ENCODE data around the gene NOM1.
A peak's percentile ranks its signal among the peaks of the same experiment; 100 is the strongest.
"Not testable (repeated sequence)": the region's sequence is repeated elsewhere in the genome, so short reads cannot be mapped to it uniquely, and the experiment has no call there.

NOM1 gene, protein sequence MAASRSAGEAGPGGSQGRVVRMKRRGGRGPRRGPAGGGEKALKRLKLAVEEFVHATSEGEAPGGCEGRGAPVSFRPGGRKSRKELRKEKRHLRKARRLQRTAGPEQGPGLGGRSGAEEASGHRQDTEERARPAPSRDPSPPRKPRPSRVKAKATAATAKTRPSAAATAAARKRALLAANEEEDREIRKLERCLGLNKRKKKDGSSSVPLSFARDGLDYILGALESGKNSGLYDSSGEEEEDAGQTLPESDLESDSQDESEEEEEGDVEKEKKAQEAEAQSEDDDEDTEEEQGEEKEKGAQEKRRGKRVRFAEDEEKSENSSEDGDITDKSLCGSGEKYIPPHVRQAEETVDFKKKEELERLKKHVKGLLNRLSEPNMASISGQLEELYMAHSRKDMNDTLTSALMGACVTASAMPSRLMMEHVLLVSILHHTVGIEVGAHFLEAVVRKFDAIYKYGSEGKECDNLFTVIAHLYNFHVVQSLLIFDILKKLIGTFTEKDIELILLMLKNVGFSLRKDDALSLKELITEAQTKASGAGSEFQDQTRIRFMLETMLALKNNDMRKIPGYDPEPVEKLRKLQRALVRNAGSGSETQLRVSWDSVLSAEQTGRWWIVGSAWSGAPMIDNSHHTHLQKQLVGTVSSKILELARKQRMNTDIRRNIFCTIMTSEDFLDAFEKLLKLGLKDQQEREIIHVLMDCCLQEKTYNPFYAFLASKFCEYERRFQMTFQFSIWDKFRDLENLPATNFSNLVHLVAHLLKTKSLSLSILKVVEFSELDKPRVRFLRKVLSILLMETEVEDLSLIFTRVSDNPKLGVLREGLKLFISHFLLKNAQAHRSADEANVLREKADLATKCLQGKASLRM

DNA sequence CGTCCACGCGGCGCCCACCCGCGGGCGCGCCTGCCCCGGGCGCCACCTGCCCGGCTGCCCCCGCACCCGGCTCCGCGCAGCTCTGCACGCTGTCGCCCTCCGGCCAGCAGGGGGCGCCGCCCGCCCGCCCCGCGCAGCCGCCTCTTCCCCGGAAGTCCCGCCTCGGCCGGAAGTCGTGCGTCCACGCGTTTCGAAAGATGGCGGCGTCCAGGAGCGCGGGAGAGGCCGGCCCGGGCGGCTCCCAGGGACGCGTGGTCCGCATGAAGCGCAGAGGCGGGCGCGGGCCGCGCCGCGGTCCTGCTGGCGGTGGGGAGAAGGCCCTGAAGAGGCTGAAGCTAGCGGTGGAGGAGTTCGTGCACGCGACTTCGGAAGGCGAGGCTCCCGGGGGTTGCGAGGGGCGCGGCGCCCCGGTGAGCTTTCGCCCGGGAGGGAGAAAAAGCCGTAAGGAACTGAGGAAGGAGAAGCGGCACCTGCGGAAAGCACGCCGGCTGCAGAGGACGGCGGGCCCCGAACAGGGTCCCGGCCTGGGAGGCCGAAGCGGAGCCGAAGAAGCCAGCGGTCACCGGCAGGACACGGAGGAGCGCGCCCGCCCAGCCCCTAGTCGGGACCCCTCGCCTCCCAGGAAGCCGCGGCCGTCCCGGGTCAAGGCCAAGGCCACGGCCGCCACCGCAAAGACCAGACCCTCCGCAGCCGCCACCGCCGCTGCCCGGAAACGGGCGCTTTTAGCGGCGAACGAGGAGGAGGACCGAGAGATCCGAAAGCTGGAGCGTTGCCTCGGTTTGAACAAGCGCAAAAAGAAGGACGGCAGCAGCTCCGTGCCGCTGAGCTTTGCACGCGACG, at the start of gene NOM1:
TSS of gene NOM1 (plus strand) at position 172 of the 840 bp plus-strand sequence. CDS start at position 198, 26 bp downstream.
- peak; percentile 86 for DNase-seq (ENCODE audit: low read depth)

DNA sequence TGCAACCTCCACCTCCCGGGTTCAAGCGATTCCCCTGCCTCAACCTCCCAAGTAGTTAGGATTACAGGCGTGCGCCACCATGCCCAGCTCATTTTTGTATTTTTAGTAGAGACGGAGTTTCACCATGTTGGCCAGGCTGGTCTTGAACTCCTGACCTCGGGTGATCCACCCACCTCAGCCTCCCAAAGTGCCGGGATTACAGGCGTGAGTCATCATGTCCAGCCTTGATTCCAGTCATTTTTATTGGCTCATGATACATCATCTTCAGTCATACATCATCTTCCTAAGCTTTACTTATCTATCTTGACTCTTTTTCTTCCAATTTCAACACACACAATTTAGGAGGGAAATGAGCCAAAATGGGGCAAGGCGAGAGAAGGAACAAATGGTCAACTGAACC, 49.4 kb upstream of the NOM1 start:
- DNase-seq (ENCODE audit: low read depth), result not testable (repeated sequence)

- DNase-seq (ENCODE audit: low read depth), result peak; percentile 20
These were observed 46.1 kb upstream of the NOM1 start for GRCh38 chr7:156903232-156903909.

GRCh38 chr7:156906200-156906649, 43.3 kb upstream of the NOM1 start:
- no peak for DNase-seq (ENCODE audit: low read depth)

DNA sequence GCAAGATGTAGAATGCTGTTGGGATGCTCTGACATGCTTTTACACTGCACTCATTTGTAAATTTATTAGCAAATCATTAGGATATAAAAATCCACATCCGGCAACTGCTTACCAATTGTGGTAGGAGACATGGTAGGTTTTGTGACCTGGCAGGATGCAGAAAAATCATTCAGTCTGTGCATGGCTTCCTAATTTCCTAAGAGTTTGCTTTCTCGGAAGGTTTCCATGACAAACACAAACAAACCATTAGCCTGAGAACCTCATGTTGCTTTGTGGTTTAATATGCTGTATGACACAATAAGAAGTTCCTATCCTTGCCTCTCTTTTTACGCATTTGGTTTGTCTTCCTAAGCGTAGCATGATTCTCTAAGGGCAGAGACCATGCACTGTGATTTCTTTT, 41.9 kb upstream of the NOM1 start:
- DNase-seq (ENCODE audit: low read depth), result no peak

GRCh38 chr7:156909574-156910252, 39.8 kb upstream of the NOM1 start:
- DNase-seq (ENCODE audit: low read depth), result not testable (repeated sequence)

GRCh38 chr7:156918635-156919034, 30.9 kb upstream of the NOM1 start:
- DNase-seq (ENCODE audit: low read depth), result no peak

- DNase-seq (ENCODE audit: low read depth), result no peak
These were observed 30.3 kb upstream of the NOM1 start for GRCh38 chr7:156919132-156919713.

DNA sequence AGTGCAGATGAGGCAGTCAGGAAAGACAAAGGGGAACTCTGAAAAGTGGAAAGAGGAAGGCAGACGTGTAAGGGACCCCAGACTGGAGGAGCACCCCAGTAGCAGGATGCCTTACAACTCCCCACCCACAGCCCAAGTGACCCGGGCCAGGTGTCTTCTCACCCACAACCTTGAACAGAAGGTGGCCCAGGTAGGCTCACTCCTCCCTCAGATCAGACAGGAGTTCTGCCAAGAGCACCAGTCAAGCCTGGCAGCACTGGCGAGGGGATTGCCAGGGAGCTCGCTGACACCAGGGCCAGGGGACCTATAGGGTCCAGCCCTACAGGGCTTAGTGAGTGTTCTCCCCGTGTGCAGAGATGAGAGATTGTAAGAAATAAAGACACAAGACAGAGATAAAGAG, 29.4 kb upstream of the NOM1 start:
- no peak for DNase-seq (ENCODE audit: low read depth)

DNA sequence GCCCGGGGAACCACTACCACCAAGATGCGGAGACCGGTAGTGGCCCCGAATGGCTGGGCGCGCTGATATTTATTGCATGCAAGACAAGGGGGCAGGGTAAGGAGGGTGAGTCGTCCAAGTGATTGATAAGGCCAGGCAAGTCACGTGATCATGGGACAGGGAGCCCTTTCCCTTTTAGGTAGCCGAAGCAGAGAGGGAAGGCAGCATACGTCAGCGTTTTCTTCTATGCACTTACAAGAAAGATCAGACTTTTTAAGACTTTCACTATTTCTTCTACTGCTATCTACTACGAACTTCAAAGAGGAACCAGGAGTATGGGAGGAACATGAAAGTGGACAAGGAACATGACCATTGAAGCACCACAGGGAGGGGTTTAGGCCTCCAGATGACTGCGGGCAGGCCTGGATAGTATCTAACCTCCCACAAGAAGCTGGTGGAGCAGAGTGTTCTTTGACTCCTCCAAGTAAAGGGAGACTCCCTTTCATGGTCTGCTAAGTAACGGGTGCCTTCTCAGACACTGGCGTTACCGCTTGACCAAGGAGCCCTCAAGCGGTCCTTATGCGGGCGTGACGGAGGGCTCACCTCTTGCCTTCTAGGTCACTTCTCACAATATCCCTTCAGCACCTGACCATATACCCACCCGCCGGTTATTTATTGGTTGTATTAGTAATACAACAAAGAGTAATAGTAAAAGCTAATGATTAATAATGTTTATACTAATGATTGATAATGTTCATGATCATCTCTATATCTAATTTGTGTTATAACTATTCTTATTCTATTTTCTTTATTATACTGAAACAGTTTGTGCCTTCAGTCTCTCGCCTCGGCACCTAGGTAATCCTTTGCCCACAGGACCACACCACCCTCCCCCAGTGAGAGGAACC, 28.8 kb upstream of the NOM1 start:
- not testable (repeated sequence) for DNase-seq (ENCODE audit: low read depth)

DNA sequence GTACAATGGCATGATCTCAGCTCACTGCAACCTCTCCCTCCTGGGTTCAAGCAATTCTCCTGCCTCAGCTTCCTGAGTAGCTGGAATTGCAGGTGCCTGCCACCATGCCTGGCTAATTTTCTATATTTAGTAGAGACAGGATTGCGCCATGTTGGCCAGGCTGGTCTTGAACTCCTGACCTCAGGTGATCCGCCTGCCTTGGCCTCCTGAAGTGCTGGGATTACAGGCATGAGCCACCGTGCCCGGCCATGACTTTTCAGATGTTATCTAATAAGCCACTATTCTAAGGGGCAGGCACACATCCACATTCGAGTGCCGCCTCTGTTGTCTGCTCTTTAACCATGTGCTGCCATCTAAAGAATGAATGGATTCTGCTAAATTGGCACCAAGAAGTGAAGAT, 27.2 kb upstream of the NOM1 start:
- DNase-seq (ENCODE audit: low read depth), result not testable (repeated sequence)

GRCh38 chr7:156925821-156926220, 23.7 kb upstream of the NOM1 start:
- not testable (repeated sequence) for DNase-seq (ENCODE audit: low read depth)

DNA sequence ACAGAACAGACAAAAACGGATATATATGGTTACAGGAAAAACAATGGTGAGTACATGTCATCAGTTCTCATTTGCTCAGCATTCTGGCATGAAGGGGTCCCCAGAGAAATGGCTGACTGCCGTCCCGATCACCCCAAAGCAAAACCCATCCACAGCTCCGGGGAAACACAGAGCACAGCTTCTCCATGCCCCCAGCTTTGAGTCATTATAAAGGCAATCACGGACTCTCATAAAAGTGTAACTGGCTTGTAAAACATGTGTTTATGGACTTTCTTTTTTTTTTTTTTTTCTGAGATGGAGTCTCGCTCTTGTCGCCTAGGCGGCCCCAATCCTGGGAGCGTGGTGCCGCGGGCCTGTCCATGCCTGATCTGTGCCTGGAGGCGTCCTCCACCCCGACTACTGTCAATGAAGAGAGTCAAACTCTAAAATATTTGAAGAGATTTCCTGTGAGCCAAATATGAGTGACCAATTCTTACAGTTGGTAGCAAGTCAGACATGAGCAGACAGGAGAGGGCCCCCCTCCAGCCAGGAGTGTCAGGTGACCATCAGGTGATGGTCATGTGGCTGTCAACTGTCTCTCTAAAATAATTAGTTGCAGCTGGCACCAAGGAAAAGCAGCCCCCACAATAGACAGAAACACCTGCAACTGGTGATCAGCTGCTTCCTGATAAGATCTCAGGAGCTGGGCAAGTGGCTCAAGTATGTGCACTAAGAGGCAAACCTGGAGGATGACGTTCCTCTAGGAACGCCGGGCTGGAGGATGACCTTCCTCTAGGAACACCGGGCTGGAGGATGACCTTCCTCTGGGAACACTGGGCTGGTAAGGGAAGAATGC, 21.7 kb upstream of the NOM1 start:
- no peak for DNase-seq (ENCODE audit: low read depth)

DNA sequence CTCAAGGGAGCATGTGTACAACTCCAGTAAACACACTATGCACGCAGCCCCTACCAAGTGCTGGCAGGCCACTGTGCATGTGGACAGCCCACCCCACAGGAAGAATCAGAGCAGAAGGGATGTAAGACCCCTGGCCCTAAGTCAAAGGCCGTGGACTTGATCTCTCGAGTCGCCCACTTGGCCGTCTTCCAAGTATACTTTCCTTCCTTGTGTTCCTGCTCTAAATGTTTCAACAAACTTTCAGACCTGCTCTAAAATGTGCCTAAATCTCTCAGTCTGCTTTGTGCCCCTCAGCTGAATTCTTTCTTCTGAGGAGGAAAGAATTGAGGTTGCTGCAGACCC, 21.1 kb upstream of the NOM1 start:
- no peak for DNase-seq (ENCODE audit: low read depth)

DNA sequence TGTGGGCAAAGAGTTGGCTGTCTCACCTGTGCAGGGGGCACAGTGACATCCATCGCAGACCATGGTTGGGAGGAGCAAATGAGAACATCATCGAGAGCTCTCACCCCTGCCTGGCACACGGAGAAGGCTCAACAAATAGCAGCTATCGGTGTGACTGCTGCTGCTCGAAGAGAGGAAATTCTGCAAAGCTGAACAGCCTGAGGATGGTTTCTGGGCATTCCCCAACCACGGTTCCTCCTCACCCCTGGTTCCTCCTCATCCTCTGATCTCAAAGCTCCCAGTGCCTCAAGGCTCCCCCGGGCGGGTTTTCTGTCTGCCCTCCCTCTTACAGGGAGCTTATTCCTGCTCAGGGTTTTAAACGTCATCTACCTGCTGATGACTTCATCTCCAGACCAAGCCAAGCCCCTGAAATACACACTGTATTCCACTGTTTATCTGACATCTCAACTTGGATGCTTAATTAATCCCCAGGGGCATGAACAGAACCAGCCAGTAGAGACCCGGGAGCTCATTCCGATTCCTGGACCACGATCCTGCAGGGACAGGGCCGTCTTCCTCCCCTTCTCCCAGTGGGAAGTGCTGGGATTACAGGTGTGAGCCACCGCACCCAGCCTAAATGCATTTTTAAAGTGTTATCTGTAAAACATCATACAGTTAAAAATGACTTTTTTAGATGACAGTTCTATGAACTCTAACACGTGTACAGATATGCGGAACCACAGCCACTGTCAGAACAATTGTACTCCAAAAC, 19.5 kb upstream of the NOM1 start:
- DNase-seq (ENCODE audit: low read depth), result no peak

DNA sequence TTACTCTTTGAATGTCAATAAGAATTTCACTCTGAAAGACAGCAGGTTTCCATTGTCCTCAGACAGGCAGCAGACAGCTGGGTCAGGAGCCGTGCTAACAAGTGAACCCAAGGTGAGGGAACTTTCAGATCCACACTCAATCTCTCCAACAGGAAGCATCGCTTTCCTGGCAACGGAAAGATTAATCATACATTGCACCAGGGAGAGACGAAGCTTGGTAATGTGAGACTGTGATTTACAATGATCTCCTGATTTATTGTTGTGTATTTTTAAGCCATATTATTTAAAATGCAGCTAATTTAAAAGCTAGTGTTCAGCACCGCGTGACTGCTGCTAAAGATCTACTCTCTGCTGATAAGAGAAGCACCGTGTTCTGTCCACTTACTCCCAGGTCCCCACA, 17.5 kb upstream of the NOM1 start:
- no peak for DNase-seq (ENCODE audit: low read depth)

- no peak for DNase-seq (ENCODE audit: low read depth)
These were observed 14.3 kb upstream of the NOM1 start for GRCh38 chr7:156935250-156935649.

DNA sequence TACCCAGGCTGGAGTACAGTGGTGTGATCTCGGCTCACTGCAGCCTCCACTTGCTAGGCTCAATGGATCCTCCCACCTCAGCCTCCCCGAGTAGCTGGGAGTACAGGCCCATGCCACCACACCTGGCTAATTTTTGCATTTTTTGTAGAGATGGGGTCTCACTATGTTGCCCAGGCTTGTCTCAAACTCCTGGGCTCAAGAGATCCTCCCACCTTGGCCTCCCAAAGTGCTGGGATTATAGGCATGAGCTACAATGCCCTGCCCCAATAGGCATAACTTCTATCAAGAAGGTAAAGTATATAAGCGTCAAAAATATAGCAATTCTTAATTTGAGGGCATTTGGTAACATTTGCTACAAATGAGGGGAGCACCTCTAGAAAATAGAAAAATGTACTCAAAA, 12.7 kb upstream of the NOM1 start:
- DNase-seq (ENCODE audit: low read depth), result not testable (repeated sequence)

All from stimulated activated CD8-positive, alpha-beta memory T cell treated with anti-CD3 and anti-CD28 coated beads, Interleukin-12 subunit alpha, Interleukin-12 subunit beta, amount 100 ng/mL, for 1 hour (primary cell).